Vagina (tissue), 2 donors: ENCODE measurements around the gene HOXB6. TPM values are rescaled to one million over a fixed set of nuclear protein-coding genes. Genes with fewer than 3 reads are reported as not detected.

Source experiments
- DNase-seq, 2 donors: peaks; one replicate each; pipeline ENCODE4 v3.0.0-alpha.2; 2017; ENCODE audit errors: extremely low spot score in 2 of 2
- H3K27ac ChIP-seq: fragments of 200-600 bp; sonication (generic); one replicate; pipeline ENCODE4 v1.5.1; 2019
- H3K27me3 ChIP-seq: fragments of 200-600 bp; sonication (generic); one replicate; pipeline ENCODE4 v1.5.1; 2019
- H3K36me3 ChIP-seq, 2 donors: fragments of 200-600 bp; sonication (generic); one replicate each; pipeline ENCODE4 v1.5.1; 2017 to 2019
- H3K4me1 ChIP-seq: fragments of 200-600 bp; sonication (generic); one replicate; pipeline ENCODE4 v1.5.1; 2019
- H3K4me3 ChIP-seq, 2 donors: fragments of 200-600 bp; sonication (generic); 1 replicate in 1 of 2; 2 replicates in 1 of 2; pipeline ENCODE4 v1.5.1; 2016 to 2019
- H3K9me3 ChIP-seq: fragments of 200-600 bp; sonication (generic); one replicate; pipeline ENCODE4 v1.5.1; 2019
- POLR2A ChIP-seq, 2 donors: fragments of 450-650 bp; IDR thresholded peaks; one replicate each; pipeline ENCODE4 v1.6.1; 2017; ENCODE audit warnings: antibody characterized with exemption in 2 of 2, mild to moderate bottlenecking in 2 of 2, moderate library complexity in 2 of 2
- POLR2AphosphoS5 ChIP-seq, 2 donors: sonication (generic); formaldehyde crosslinking; IDR thresholded peaks; one replicate each; pipeline ENCODE4 v1.9.0; 2017; ENCODE audit warnings: antibody characterized with exemption in 2 of 2, mild to moderate bottlenecking in 2 of 2, low read depth in 1 of 2; ENCODE audit not compliant: insufficient read depth in 1 of 2
- intact Hi-C: fragments of 100-400 bp; cut with DNase I; formaldehyde crosslinking; loops from one replicate; pipeline ENCODE4 v1.15.1; 2023
- microRNA counts, 2 donors: library from miRNA; unstranded; fragments of <30 nt; microRNA quantifications; one replicate each; lab custom pipeline; 2016 to 2017
- microRNA-seq: library from miRNA; unstranded; fragments of <30 nt; microRNA quantifications from one replicate; pipeline ENCODE4, GENCODE V29; 2017; ENCODE audit warnings: borderline number of aligned reads, borderline replicate concordance
- small RNA-seq: library from RNA; depleted of rRNA; stranded (forward); fragments of <200 nt; gene quantifications from one replicate; pipeline ENCODE3, GENCODE V24; 2016
- total RNA-seq: library from RNA; depleted of rRNA; stranded (reverse); fragments of >200 nt; gene quantifications from one replicate; pipeline ENCODE4 v1.2.3, GENCODE V29; 2016
- TF ChIP-seq, protein P1 (sequence below), 3 experiments: fragments of 450-650 bp in 2 of 3; fragments of 200-600 bp in 1 of 3; sonication (generic) in 1 of 3; IDR thresholded peaks; one replicate each; pipeline ENCODE4 v1.5.1; 2017 to 2019; ENCODE audit warnings: antibody characterized with exemption in 3 of 3, mild to moderate bottlenecking in 2 of 3, moderate library complexity in 2 of 3

HOXB6 gene
- total RNA-seq, 1 donor from 2014 or later = 1.2 TPM

DNA sequence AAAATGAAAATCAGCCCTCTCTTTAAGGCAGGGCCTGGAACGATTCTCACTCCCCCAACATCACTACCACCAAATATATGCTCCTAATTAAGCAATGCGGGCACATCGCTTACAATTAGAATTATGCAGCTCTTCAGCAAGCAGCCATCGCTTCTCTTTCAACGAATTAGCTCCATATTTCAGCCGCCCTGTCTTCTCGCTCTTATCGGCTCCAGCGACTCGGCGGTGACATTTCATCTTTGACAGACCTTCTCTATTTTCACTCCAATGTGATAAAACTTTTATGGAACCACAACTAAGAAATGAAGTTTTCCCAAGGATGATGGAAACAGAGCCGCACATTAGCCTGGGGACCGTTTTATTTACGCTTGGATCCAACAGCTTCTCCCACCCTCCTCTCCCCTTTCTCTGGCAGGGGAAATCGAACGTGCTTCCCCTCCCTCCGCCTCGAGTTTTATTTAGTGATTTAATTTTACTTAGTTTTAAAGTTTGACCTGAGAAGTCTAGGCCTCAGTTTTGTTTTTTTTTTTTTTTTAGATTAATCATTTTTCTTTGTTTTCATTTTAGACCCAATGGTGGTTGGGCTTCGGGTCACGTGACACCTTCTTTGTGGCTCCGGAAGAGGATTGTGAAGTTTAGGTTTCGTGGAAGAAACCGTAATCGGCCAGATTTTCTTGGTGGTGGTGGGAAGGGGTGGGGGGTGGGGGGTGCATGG, 56.8 kb downstream of the HOXB6 start:
- intact Hi-C loops = no loop called here
- TF ChIP-seq, protein P1, sequence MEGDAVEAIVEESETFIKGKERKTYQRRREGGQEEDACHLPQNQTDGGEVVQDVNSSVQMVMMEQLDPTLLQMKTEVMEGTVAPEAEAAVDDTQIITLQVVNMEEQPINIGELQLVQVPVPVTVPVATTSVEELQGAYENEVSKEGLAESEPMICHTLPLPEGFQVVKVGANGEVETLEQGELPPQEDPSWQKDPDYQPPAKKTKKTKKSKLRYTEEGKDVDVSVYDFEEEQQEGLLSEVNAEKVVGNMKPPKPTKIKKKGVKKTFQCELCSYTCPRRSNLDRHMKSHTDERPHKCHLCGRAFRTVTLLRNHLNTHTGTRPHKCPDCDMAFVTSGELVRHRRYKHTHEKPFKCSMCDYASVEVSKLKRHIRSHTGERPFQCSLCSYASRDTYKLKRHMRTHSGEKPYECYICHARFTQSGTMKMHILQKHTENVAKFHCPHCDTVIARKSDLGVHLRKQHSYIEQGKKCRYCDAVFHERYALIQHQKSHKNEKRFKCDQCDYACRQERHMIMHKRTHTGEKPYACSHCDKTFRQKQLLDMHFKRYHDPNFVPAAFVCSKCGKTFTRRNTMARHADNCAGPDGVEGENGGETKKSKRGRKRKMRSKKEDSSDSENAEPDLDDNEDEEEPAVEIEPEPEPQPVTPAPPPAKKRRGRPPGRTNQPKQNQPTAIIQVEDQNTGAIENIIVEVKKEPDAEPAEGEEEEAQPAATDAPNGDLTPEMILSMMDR (IDR thresholded peaks at IDR 0.05) = no peak
- TF ChIP-seq POLR2A (IDR thresholded peaks at IDR 0.05) (no peak), POLR2AphosphoS5 (IDR thresholded peaks at IDR 0.05; ENCODE audit: insufficient read depth in 1 of 2, low read depth in 1 of 2) (no peak)
- H3K4me1 ChIP-seq = peaks cover 32% of the 10 kb centered on the region
- H3K9me3 ChIP-seq = no peaks in the 10 kb centered on the region
- DNase-seq = no peak
- no peaks in the 10 kb centered on the region for H3K36me3 ChIP-seq
- no peak overlapping the region for H3K27ac ChIP-seq
- H3K27me3 ChIP-seq = no peaks in the 10 kb centered on the region
- peak overlapping the region; percentile 6 to 17 for H3K4me3 ChIP-seq

DNA sequence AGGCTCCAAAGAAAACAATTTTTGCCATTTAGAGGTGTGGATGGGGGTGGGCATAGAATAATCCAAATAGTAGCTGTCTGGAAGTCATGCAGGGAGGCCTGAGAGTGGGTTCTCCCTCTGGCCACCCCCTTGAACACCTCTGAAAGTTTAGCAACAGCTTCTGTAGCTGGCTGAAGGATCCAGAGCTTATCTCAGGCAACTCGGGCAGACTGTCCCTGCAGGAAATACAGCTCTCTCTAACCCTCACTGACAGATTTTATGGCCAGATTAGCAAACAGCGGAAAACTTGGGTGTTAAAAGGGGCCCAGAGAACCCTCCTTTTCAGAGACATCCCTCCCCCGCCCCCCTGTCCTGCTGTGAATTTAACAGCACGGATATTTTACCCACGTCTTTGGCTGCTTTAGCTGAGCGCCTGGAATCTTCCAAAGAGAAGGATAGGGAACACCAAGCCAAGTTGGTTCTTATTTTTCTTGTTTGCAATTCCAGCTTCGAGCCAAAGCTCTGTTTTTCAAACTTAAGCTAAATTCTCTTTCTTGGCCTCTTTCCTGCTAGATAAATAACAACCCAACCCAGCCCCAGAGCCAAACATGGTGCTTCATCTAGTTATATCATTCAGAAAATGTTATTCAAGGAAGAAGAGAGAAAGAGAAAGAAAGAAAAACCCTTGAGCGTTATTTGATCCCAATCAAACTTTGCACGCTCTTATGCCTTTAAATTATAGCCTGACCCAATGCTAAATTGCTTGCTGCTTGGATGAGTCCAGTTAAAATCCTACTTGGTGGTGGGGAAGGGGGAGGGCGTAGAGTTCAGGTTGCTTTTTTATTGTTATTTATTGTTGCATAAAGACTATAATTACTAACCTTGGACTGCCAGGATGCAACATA, 57.6 kb downstream of the HOXB6 start:
- intact Hi-C loops = no loop called here
- H3K27me3 ChIP-seq = no peaks in the 10 kb centered on the region
- peak overlapping the region; percentile 6 to 17 for H3K4me3 ChIP-seq
- no peak for DNase-seq
- H3K9me3 ChIP-seq = no peaks in the 10 kb centered on the region
- peak overlapping the region; percentile 70 for H3K27ac ChIP-seq
- TF ChIP-seq, protein P1 (IDR thresholded peaks at IDR 0.05) = no peak
- TF ChIP-seq POLR2AphosphoS5 (IDR thresholded peaks at IDR 0.05; ENCODE audit: insufficient read depth in 1 of 2, low read depth in 1 of 2) = no peak
- no peak for TF ChIP-seq POLR2A (IDR thresholded peaks at IDR 0.05)
- peaks cover 34% of the 10 kb centered on the region for H3K4me1 ChIP-seq
- no peaks in the 10 kb centered on the region for H3K36me3 ChIP-seq

DNA sequence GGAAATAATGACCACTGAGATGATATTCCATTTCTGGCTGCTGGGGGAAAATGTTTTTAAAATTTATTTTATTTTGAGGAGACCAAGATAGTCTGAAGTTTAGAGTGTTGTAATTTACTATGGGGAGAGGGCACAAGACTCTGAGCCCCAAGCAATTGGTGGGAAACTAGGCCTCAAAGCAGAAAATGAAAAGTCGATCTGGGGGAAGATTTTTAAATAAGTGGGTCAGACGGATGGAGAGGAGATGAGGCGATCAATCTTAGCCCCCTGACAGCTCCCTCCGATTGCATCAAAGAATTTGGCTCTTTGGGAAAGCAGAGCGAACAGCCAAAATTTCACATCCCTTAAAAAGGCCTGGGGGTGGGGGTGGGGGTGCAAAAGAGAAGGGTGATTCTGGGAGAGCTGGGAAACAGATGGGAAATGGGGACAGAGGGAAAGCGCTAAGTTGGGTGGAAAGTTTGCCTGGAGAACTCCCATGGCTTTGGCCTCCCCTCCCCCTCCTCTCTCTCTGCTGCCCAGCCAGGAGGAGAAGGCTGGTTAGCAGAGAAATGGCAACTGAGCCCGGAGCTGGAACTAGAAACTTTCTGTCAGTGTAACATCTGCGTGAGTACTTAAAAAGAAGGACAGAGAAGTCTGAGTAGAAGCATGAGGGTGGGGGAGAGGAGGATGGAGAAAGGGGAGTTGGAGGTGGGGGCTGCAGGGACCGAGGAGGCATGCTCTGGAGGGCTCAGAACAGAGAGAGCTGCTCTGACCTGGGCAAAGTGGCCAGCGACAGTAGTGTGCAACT, 58.5 kb downstream of the HOXB6 start:
- TF ChIP-seq POLR2A (IDR thresholded peaks at IDR 0.05) (no peak), POLR2AphosphoS5 (IDR thresholded peaks at IDR 0.05; ENCODE audit: insufficient read depth in 1 of 2, low read depth in 1 of 2) (no peak)
- TF ChIP-seq, protein P1 (IDR thresholded peaks at IDR 0.05) = no peak
- H3K9me3 ChIP-seq = no peaks in the 10 kb centered on the region
- H3K4me3 ChIP-seq = peak overlapping the region; percentile 6 to 17
- peak overlapping the region; percentile 70 for H3K27ac ChIP-seq
- no peaks in the 10 kb centered on the region for H3K27me3 ChIP-seq
- no peaks in the 10 kb centered on the region for H3K36me3 ChIP-seq
- DNase-seq = no peak
- intact Hi-C loops = no loop called here
- peaks cover 40% of the 10 kb centered on the region for H3K4me1 ChIP-seq

MicroRNAs within 50 kb of the gene (microRNA counts, 767-probe panel; counts per million panel counts)
- microRNA hsa-miR-10a-5p (lab: Ali Mortazavi, UCI) = 4,868 to 5,091 counts per million in 2 donors

Small RNA genes within 50 kb of the gene (microRNA-seq; reads per million reads assigned to microRNA genes)
- 1.9 reads per million for gene MIR196A1

Small RNA genes within 50 kb of the gene (small RNA-seq; reads per million reads assigned to genes)
- gene MIR196A1 = 0.52 reads per million

Other genes starting within 250 kb of the HOXB6 start
- gene SKAP1, start 174.8 kb downstream of the HOXB6 start, total RNA-seq = 5.6 TPM
- gene HOXB1, start 74.0 kb downstream of the HOXB6 start, total RNA-seq = not detected
- 14.2 TPM for gene HOXB2, start 59.9 kb downstream of the HOXB6 start, total RNA-seq
- gene HOXB4, start 26.6 kb downstream of the HOXB6 start, total RNA-seq = 1.5 TPM
- 17.7 TPM for gene HOXB3, start 14.7 kb downstream of the HOXB6 start, total RNA-seq
- 0.74 TPM for gene HOXB5, start 11.2 kb downstream of the HOXB6 start, total RNA-seq
- 3.2 TPM for gene HOXB7, start 6.0 kb upstream of the HOXB6 start, total RNA-seq
- gene HOXB8, start 10.3 kb upstream of the HOXB6 start, total RNA-seq = not detected
- gene HOXB9, start 21.4 kb upstream of the HOXB6 start, total RNA-seq = not detected
- gene PRAC1, start 117.5 kb upstream of the HOXB6 start, total RNA-seq = 9.6 TPM
- not detected for gene PRAC2, start 118.2 kb upstream of the HOXB6 start, total RNA-seq
- 5.4 TPM for gene HOXB13, start 123.8 kb upstream of the HOXB6 start, total RNA-seq
- 0.49 TPM for gene TTLL6, start 212.2 kb upstream of the HOXB6 start, total RNA-seq
- 140 TPM for gene CALCOCO2, start 226.0 kb upstream of the HOXB6 start, total RNA-seq